ENCODE measurements around the gene SLC25A19. TPM values are rescaled to one million over a fixed set of nuclear protein-coding genes. Genes with fewer than 3 reads are reported as not detected.
A peak's percentile ranks its signal among the peaks of the same experiment; 100 is the strongest.

SLC25A19 gene
- total RNA-seq, 4 donors from 2014 or later: 4.7 to 59.9 (median 10.1) TPM

DNA sequence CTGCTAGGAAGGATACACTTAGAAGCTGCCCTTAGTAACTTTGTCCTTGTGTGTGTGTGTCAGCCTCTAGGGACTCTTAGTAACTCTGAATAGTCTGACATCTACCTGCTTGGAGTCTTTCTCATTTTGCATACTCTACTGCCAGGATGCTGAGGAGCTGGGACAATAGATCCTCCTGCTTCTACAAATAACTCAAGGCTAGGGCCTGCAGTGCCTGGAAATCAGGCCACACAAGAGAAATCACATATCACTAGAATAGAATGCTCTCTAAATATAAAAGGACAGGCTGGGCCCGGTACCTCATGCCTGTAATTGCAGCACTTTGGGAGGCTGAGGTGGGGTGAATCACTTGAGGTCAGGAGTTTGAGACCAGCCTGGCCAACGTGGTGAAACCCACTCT lies 38.5 kb upstream of the SLC25A19 start:
- DNase-seq: no peak
- H3K9me3 ChIP-seq: no peaks in the 10 kb centered on the region
- intact Hi-C loops (cut with DNase I; ENCODE audit: low total_unique reads): loop anchor here (10.0 kb wide), 1 partner anchor 197 kb away; the partner anchor contains the start of gene LLGL2
- no peaks in the 10 kb centered on the region for H3K4me1 ChIP-seq
- no peak overlapping the region for H3K27ac ChIP-seq
- TF ChIP-seq POLR2A (IDR thresholded peaks at IDR 0.05): no peak
- TF ChIP-seq, protein P1, sequence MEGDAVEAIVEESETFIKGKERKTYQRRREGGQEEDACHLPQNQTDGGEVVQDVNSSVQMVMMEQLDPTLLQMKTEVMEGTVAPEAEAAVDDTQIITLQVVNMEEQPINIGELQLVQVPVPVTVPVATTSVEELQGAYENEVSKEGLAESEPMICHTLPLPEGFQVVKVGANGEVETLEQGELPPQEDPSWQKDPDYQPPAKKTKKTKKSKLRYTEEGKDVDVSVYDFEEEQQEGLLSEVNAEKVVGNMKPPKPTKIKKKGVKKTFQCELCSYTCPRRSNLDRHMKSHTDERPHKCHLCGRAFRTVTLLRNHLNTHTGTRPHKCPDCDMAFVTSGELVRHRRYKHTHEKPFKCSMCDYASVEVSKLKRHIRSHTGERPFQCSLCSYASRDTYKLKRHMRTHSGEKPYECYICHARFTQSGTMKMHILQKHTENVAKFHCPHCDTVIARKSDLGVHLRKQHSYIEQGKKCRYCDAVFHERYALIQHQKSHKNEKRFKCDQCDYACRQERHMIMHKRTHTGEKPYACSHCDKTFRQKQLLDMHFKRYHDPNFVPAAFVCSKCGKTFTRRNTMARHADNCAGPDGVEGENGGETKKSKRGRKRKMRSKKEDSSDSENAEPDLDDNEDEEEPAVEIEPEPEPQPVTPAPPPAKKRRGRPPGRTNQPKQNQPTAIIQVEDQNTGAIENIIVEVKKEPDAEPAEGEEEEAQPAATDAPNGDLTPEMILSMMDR (IDR thresholded peaks at IDR 0.05): no peak
- H3K27me3 ChIP-seq: no peaks in the 10 kb centered on the region
- no peaks in the 10 kb centered on the region for H3K36me3 ChIP-seq
- H3K4me3 ChIP-seq: no peak overlapping the region

DNA sequence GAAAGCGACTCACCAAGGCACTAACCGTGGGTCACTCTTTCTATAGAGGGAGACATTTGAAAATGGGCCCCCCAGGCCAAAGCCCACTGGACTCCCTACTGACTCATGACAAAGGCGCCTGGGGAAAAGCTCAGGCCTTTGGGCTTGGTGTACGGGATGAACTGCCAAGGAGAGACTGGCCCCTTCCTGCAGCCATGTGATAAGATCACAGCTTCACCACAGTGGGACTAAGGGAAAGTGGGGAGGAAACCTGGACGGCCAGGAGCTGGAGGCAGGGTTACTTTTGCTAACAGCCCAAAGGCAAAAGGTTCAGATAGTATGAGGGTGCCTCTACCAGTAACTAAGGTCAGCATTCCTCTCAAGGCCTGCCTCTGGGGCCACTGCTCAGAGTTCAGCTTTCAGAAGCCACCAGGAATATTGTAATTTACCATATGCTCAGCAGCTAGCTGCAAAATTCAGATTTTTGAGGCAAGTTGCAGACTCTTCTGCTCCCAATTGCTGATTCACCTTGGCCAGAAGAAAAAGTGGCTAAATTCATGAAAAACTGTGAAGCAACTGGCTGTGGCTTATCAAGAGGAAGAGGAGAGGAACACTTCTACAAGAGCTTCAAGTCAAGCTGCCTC lies 37.1 kb upstream of the SLC25A19 start:
- H3K36me3 ChIP-seq: no peaks in the 10 kb centered on the region
- H3K4me1 ChIP-seq: no peaks in the 10 kb centered on the region
- H3K27ac ChIP-seq: peak overlapping the region in 1 of 2 donors; percentile 2
- TF ChIP-seq POLR2A (IDR thresholded peaks at IDR 0.05): no peak
- TF ChIP-seq, protein P1 (IDR thresholded peaks at IDR 0.05): no peak
- H3K9me3 ChIP-seq: no peaks in the 10 kb centered on the region
- intact Hi-C loops (cut with DNase I; ENCODE audit: low total_unique reads): loop anchor here (10.0 kb wide), 1 partner anchor 198 kb away; the partner anchor contains the start of gene LLGL2
- no peak overlapping the region for H3K4me3 ChIP-seq
- no peaks in the 10 kb centered on the region for H3K27me3 ChIP-seq
- DNase-seq: no peak

DNA sequence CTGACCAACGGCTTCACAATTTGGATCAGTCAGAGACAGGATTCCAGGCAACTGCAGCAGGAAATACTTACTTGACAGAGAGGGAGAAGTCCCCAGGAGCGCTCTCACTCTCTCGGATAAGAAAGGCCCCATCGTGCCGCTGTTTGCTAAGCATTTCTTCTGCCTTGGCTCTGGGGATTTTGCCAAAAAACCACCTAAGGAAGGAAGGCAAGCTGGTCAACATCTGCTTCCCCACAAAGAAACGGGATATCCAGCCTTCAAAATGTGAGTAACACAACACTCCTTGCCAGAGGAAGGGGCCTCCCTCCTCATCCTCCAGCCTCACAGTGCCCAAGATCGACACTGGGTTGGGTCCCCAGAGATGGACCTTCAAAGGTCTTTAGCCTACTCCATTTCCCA lies 36.6 kb upstream of the SLC25A19 start:
- intact Hi-C loops (cut with DNase I; ENCODE audit: low total_unique reads): loop anchor here (10.0 kb wide), 1 partner anchor 199 kb away; the partner anchor contains the start of gene LLGL2
- peak overlapping the region in 1 of 2 donors; percentile 2 for H3K27ac ChIP-seq
- no peaks in the 10 kb centered on the region for H3K9me3 ChIP-seq
- H3K27me3 ChIP-seq: no peaks in the 10 kb centered on the region
- H3K36me3 ChIP-seq: no peaks in the 10 kb centered on the region
- TF ChIP-seq POLR2A (IDR thresholded peaks at IDR 0.05): no peak
- TF ChIP-seq, protein P1 (IDR thresholded peaks at IDR 0.05): no peak
- H3K4me3 ChIP-seq: no peak overlapping the region
- H3K4me1 ChIP-seq: no peaks in the 10 kb centered on the region
- DNase-seq: no peak

DNA sequence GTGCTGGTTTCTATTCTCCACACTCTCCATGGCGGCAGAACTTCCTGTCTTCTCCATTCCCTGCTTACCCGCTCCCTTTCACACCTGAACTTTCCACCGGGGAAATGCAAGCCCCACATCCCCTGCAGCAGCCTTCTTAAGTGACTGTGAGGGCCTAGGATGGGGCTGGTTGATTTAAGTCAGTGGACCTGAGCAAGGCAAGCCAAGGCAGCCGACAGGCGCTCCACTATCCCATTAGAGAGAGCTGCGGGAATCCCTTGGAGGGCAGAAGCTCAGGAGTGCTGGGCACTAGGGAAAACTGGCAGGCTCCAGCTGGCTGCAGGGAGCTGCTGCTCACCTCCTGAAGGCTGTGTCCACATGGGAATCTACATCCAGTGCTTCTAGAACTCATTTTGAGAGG lies 36.1 kb upstream of the SLC25A19 start:
- no peak for DNase-seq
- TF ChIP-seq, protein P1 (IDR thresholded peaks at IDR 0.05): no peak
- TF ChIP-seq POLR2A (IDR thresholded peaks at IDR 0.05): no peak
- Histone ChIP-seq H3K9me3 (no peaks in the 10 kb centered on the region), H3K27me3 (no peaks in the 10 kb centered on the region), H3K4me1 (no peaks in the 10 kb centered on the region), H3K27ac (no peak overlapping the region), H3K36me3 (no peaks in the 10 kb centered on the region), H3K4me3 (no peak overlapping the region)
- intact Hi-C loops (cut with DNase I; ENCODE audit: low total_unique reads): loop anchor here (10.0 kb wide), 1 partner anchor 199 kb away; the partner anchor contains the start of gene LLGL2

DNA sequence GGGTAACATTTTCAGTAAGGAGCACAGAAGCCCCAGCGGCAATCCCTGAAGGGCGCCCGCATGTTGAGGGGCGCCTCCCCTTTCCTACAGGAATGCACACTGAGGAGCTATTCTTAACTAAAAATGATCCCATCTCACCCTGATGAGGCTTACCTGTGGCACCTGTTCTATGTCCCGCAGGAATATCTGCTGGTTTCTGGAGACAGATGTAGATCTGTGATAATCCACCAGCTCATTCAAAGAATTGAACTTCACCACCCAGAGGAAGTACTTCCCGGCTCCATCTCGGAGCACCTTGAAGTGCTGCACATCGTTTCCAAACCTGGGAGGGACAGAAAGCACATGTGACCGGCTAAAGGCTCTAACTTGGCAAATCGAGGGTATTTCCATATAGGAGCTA lies 32.3 kb upstream of the SLC25A19 start:
- Histone ChIP-seq H3K9me3 (no peaks in the 10 kb centered on the region), H3K4me3 (no peak overlapping the region), H3K36me3 (no peaks in the 10 kb centered on the region), H3K4me1 (no peaks in the 10 kb centered on the region), H3K27me3 (no peaks in the 10 kb centered on the region), H3K27ac (no peak overlapping the region)
- intact Hi-C loops (cut with DNase I; ENCODE audit: low total_unique reads): loop anchor here (5.0 to 10.0 kb wide), 2 partner anchors 86 to 203 kb away; partner anchors contain the start of genes GRB2 and LLGL2
- no peak for DNase-seq
- TF ChIP-seq, protein P1 (IDR thresholded peaks at IDR 0.05): no peak
- TF ChIP-seq POLR2A (IDR thresholded peaks at IDR 0.05): no peak

Data from uterus (tissue), 4 donors.